GM21717 (cell line): Measurements from ENCODE around the gene RAB5A.
"Not testable (repeated sequence)": the region's sequence is repeated elsewhere in the genome, so short reads cannot be mapped to it uniquely, and the experiment has no call there.

ENCODE experiments used
- ATAC-seq: cut with Tn5 transposase; IDR thresholded peaks from one replicate; pipeline ENCODE4 v1.9.1; 2021; ENCODE audit warnings: mild to moderate bottlenecking, moderate library complexity; ENCODE audit not compliant: unreplicated experiment

Gene RAB5A

GRCh38 chr3:19946832-19947548 lies at the start of gene RAB5A:
Gene RAB5A (plus strand): TSS chr3:19947097. CDS start chr3:19950899, 3,802 bp downstream.
- peak; percentile 97 for ATAC-seq

DNA sequence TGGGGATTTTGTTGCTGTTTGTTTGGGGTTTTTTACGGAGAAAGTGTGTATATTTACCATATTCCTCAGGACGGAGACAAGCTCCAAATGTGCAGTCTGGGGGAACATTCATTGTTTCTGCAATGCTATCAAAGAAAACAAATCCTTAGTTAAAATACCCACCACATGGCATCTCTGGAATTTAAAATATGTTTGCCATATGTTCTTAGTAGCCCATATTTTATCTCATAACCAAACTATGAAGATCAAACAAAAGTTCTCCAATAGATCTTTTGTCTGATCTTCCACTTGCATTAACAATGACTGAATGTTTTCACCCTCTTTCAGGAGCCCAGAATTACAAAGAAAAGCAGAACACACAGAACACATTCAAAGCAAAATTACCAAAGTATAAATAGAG lies 48.2 kb upstream of the RAB5A start:
- no peak for ATAC-seq

GRCh38 chr3:19899264-19899663 lies 47.6 kb upstream of the RAB5A start:
- no peak for ATAC-seq

GRCh38 chr3:19899833-19900232 lies 47.1 kb upstream of the RAB5A start:
- ATAC-seq = not testable (repeated sequence)

DNA sequence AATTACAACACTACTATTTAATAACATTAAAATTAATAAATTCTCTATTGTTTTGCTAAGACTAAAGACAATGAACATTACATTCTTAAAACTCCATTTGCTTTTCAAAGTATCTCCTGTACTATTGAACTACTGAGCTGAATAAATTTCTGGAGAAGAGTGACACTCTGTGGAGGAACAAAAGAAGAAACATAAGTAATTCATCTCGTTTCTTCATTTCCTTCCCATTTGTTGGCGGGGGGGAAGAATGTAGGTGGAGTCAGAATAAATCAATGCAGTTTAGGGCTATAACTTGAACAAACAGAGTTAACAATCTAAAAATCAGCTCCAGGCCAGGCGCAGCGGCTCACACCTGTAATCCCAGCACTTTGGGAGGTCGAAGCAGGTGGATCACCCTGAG lies 45.6 kb upstream of the RAB5A start:
- ATAC-seq = no peak

GRCh38 chr3:19901918-19902317 lies 45.0 kb upstream of the RAB5A start:
- ATAC-seq = no peak

GRCh38 chr3:19903649-19904048 lies 43.2 kb upstream of the RAB5A start:
- ATAC-seq = no peak

- peak; percentile 66 for ATAC-seq
These were observed 39.4 kb upstream of the RAB5A start for GRCh38 chr3:19907523-19907922.

GRCh38 chr3:19911452-19911851 lies 35.4 kb upstream of the RAB5A start:
- ATAC-seq = no peak

GRCh38 chr3:19917167-19917566 lies 29.7 kb upstream of the RAB5A start:
- ATAC-seq = no peak

DNA sequence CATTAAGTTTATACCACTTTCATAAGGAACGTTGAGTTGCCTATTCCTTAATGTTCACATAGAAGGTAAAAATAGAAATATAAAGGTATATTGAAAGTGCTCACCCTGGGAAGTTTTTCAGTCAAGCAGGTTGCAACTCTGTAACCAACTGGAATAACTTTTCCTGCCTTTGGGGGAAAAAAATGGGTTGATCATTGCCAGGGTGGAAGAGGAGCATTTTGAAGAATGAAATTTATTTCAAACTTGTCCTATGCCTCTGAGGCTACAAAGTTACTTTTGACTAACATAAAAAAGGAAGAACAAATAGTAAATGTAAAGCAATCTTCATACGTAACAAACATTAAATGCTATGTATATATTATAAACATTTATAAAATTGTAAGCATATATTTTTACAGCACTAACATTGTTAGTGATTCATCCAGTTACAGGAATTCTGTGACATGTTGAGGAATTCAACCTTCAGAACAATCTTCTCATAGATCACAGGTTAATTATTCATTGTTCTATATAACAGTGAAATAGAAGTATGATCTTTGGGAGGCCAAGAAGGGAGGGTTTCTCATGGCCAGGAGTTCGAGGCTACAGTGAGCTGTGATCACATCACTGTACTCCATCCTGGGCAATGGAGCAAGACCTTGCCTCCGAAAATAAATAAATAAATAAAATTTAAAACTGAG lies 26.4 kb upstream of the RAB5A start:
- ATAC-seq = no peak

- ATAC-seq = peak; percentile 92
These were observed 15.7 kb upstream of the RAB5A start for GRCh38 chr3:19931180-19931692.

DNA sequence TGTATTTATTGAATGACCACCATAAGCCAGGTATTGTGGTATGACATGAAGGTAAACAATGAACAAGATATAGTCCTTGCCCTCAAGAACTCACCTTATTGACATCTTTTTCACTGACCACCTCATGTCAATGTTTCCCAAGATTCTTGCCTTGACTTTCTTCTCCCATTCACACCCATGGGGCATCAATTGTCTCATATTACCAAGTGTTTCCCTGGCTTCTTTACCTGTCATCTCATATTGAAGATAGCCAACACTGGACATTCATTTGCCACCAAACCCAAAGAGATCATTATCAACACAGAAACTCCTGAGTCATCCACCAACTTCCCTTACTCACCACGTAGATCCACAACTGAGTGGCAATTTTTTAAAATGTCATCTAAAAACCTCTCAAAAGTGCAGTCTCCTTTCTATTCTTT lies 15.1 kb upstream of the RAB5A start:
- ATAC-seq = peak; percentile 39

GRCh38 chr3:19932422-19932821 lies 14.5 kb upstream of the RAB5A start:
- ATAC-seq = no peak

DNA sequence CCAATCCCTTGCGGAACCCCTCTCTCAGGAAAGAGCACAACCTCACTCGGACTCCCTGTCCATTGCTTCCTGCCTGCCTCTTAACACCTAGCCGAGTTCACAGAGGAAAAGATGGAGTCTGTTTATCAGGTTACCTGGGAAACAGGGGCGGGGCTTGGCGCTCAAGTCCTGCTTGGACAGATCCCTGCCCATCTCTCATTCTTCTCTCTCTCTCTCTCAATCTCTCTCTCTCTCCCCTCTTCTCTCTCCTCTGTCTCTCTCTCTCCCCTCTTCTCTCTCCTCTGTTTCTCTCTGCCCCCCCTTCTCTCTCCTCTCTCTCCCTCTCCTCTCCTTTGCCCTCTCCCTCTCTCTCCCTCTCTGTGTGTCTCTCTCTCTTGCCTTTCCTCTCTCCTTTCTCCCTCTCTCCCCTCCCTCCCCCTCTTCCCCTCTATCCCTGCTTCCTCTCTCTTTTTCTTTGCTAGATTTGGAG lies 12.8 kb upstream of the RAB5A start, which contains the start of gene EFHB:
EFHB (minus strand) TSS at position 120 of the 469 bp plus-strand sequence. CDS start 199 bp downstream, outside the sequence.
- no peak for ATAC-seq

GRCh38 chr3:19937459-19938294 lies 9.2 kb upstream of the RAB5A start:
- no peak for ATAC-seq

- no peak for ATAC-seq
These were observed 8.6 kb upstream of the RAB5A start for GRCh38 chr3:19938295-19938627.

GRCh38 chr3:19940643-19941042 lies 6.3 kb upstream of the RAB5A start:
- ATAC-seq = no peak

DNA sequence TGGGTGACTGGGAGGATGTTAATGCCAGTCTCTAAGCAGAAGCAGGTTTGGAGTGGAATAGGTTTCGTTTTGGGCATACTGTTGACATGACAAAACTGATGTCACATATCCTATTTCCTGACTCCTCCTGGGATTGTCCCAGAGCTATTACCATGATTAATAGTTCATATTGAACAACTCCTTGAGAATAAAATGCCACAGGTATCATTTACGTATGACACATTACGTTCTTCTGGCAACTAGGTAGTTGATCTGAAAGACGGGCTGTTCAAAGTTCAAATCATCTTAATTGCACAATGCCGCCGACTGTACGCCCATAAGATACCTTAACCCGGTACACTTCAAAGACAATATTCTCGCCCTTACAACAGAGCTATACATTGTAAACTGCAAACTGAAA lies 1.4 kb upstream of the RAB5A start:
- no peak for ATAC-seq

DNA sequence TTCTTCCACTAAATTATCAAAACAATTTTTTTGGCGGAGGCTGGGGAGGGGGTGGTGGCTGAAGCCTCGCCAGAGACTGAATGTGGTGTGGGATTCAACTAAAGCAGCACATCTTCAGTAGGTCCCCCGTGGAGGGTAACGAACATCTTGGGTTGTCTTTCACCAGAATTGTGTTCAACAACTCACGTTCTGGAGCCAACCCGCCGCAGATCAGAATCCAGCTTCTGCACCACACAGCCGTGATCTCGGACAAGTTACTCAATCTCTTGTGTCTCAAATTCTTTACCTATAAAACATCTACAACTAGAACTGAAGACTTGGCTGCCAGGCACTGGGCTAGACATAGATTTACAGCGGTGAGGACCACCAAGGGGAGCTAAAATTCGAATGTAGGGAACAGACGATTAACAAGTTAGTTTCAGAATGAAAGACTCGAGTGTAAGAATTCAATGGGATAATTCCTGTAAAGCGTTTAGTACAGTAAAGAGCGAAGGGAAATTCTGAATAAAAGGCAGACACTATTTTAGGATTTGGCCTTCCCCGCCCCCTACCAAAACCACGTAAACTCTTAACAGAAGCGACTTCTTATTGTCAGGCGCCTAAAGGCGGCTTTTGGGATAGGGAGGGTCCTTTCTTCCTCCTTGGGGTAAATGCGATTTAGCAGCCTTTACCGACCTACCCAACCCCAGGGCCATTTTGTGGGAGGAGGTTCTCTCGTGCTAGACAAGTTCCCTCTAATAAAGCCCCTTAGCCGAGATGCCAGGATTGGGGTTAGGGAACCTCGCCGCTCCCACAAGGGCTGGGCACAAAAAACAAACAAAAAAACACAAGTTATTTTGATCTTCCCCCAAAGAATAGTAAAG lies 697 bp upstream of the RAB5A start:
- ATAC-seq = peak; percentile 4
